ENCODE data around the gene CTNS.

Gene CTNS

DNA sequence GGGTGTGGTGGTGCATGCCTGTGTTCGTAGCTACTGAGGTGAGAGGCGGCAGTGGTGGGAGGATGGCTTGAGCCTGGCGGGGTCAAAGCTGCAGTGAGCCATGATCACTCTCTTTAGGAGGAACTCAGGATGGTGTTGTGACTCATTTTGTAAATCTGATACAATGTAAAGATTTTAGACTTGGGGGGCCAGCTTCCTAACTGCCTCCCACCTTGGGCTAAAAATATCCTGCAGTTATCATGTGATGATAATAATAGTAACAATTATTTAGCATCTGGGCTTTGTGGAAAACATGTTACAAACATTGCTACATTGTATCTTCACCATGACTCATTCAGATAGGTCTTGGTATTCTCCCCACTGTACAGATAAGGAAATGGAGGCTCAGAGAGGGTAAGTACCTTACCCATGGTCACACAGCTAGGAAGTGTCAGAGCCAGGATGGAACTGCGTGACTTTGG lies 7.4 kb downstream of the CTNS start:
- no CpG with 5 or more reads among the region's 4 CpGs for WGBS (ENCODE audit: insufficient coverage, insufficient read length)

DNA sequence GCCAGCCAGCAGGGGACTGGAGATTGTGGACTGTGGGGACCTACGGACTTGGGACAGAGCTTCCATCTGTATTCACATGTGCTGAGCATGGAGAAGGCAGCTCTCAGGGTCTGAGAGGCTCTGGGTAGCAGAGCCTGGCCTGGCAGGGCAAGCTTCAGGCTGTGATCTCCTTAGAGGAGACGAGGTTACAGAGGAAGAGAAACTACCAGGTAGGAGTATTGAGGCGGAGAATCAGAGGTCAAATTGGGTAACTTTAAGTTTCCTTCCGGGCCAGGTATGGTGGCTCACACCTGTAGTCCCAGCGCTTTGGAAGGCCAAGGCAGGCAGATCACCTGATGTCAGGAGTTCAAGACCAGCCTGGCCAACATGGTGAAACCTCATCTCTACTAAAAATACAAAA lies 8.8 kb downstream of the CTNS start:
- Histone ChIP-seq H3K27me3 (ENCODE audit: control insufficient read depth, insufficient read depth, low read length) (no peaks in the 10 kb centered on the region), H3K4me3 (ENCODE audit: low read length) (no peak overlapping the region), H3K9me3 (ENCODE audit: control insufficient read depth, insufficient read depth, low read length) (no peaks in the 10 kb centered on the region), H3K36me3 (ENCODE audit: control insufficient read depth, insufficient read depth, low read length) (0 out of 2 replicates have a peak, but pooled peaks cover 2% of the 10 kb centered on the region), H3K27ac (ENCODE audit: low read length) (no peak overlapping the region), H3K4me1 (ENCODE audit: control insufficient read depth, insufficient read depth, low read length) (peaks cover 3% of the 10 kb centered on the region; the same call in 1 of the 2 replicates)
- no peak for DNase-seq (ENCODE audit: low read depth, low spot score)
- WGBS (ENCODE audit: insufficient coverage, insufficient read length): no CpG with 5 or more reads among the region's 5 CpGs

More for the DNA sequence above, 7.4 kb downstream of the CTNS start:
- H3K4me1 ChIP-seq (ENCODE audit: control insufficient read depth, insufficient read depth, low read length): peaks cover 3% of the 10 kb centered on the region; the same call in 1 of the 2 replicates
- no peak overlapping the region for H3K4me3 ChIP-seq (ENCODE audit: low read length)
- H3K36me3 ChIP-seq (ENCODE audit: control insufficient read depth, insufficient read depth, low read length): 0 out of 2 replicates have a peak, but pooled peaks cover under 1% of the 10 kb centered on the region
- no peak for DNase-seq (ENCODE audit: low read depth, low spot score)
- no peak overlapping the region for H3K27ac ChIP-seq (ENCODE audit: low read length)
- no peaks in the 10 kb centered on the region for H3K9me3 ChIP-seq (ENCODE audit: control insufficient read depth, insufficient read depth, low read length)
- H3K27me3 ChIP-seq (ENCODE audit: control insufficient read depth, insufficient read depth, low read length): no peaks in the 10 kb centered on the region

DNA sequence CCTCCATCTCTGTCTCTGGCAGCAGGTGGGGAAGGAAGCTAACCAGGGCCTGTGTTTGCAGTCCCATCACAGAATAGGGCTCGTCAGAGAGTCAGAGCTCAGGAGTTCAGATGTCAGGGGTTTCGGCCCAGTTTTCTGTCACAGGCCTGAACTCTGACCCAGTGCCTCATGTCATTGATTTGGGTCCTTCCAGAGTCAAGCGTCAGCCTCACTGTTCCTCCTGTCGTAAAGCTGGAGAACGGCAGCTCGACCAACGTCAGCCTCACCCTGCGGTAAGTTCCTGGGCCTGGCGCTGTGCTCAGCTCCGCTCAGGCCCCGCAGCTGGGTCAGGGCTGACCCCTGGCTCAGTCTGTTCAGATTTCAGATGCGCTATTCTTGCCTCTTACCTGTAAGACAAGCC lies 10.7 kb downstream of the CTNS start:
- Histone ChIP-seq H3K4me3 (ENCODE audit: low read length) (no peak overlapping the region), H3K27me3 (ENCODE audit: control insufficient read depth, insufficient read depth, low read length) (no peaks in the 10 kb centered on the region), H3K27ac (ENCODE audit: low read length) (no peak overlapping the region), H3K9me3 (ENCODE audit: control insufficient read depth, insufficient read depth, low read length) (no peaks in the 10 kb centered on the region), H3K36me3 (ENCODE audit: control insufficient read depth, insufficient read depth, low read length) (0 out of 2 replicates have a peak, but pooled peaks cover 2% of the 10 kb centered on the region), H3K4me1 (ENCODE audit: control insufficient read depth, insufficient read depth, low read length) (no peaks in the 10 kb centered on the region)
- DNase-seq (ENCODE audit: low read depth, low spot score): no peak
- WGBS (ENCODE audit: insufficient coverage, insufficient read length): no CpG with 5 or more reads among the region's 12 CpGs

DNA sequence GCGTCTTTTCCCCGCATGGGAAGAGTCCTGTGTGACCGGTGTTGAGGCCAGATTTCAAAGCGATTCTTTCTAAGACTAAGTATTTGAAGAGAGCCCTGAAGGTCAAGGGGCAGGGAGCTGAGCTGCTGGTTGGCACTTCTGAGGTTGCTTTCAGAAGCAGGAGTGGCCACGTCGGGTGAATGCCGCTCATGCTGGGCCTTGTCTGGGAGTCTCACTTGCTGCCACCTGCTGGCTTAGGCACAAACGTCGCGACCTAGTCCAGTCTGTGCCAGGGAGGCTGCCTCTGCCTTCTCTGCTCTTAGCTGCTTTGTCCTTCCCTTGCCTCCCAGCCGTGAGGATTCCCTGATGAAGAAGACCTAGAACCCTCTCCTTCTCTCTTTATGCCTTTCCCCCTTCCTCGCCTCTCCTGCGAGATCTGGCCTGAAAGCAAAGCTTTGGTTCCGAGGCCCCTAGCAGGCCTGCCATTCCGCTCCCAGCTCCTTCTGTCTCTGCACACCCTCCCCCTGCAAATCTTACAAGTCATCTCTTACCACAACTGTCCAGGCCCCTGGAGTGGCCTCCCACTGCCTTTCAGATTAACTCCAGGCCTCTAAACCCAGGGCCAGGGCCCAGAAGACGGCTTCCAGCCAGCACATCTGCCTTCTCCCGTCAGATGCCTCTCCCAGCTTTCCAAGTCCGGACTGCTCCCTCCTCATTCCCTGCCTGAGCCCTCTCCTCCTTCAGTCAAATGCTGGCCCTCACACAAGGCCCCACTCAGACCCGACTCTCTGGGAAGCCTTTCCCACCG lies 11.4 kb downstream of the CTNS start:
- DNase-seq (ENCODE audit: low read depth, low spot score): no peak
- Histone ChIP-seq H3K27ac (ENCODE audit: low read length) (no peak overlapping the region), H3K27me3 (ENCODE audit: control insufficient read depth, insufficient read depth, low read length) (no peaks in the 10 kb centered on the region), H3K4me1 (ENCODE audit: control insufficient read depth, insufficient read depth, low read length) (no peaks in the 10 kb centered on the region), H3K4me3 (ENCODE audit: low read length) (no peak overlapping the region), H3K9me3 (ENCODE audit: control insufficient read depth, insufficient read depth, low read length) (no peaks in the 10 kb centered on the region), H3K36me3 (ENCODE audit: control insufficient read depth, insufficient read depth, low read length) (0 out of 2 replicates have a peak, but pooled peaks cover 2% of the 10 kb centered on the region)
- no CpG with 5 or more reads among the region's 20 CpGs for WGBS (ENCODE audit: insufficient coverage, insufficient read length)

DNA sequence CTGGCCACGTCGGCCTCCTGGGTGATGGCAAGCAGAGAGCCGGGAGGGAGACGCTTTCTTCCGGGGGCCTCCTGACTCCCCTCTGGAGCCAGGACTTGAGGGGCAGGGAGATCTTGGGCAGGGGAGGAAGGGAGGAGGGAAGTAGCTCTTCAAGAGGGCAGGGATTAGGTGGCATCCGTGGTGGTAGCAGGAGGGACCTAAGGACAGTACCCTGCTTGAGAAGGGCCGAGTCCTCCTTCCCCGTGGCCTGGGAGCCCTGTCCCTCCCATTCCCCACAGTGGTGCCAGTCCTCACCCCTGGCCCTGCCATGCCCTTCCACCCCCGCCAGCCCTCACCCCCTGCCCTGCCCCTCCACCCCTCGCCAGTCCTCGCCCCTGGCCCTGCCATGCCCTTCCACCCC lies 19.2 kb downstream of the CTNS start:
- WGBS (ENCODE audit: insufficient coverage, insufficient read length): no CpG with 5 or more reads among the region's 11 CpGs
- H3K27me3 ChIP-seq (ENCODE audit: control insufficient read depth, insufficient read depth, low read length): no peaks in the 10 kb centered on the region
- no peaks in the 10 kb centered on the region for H3K9me3 ChIP-seq (ENCODE audit: control insufficient read depth, insufficient read depth, low read length)
- no peak overlapping the region for H3K4me3 ChIP-seq (ENCODE audit: low read length)
- H3K4me1 ChIP-seq (ENCODE audit: control insufficient read depth, insufficient read depth, low read length): 0 out of 2 replicates have a peak, but pooled peaks cover 2% of the 10 kb centered on the region
- no peak overlapping the region for H3K27ac ChIP-seq (ENCODE audit: low read length)
- no peak for DNase-seq (ENCODE audit: low read depth, low spot score)
- no peaks in the 10 kb centered on the region for H3K36me3 ChIP-seq (ENCODE audit: control insufficient read depth, insufficient read depth, low read length)

DNA sequence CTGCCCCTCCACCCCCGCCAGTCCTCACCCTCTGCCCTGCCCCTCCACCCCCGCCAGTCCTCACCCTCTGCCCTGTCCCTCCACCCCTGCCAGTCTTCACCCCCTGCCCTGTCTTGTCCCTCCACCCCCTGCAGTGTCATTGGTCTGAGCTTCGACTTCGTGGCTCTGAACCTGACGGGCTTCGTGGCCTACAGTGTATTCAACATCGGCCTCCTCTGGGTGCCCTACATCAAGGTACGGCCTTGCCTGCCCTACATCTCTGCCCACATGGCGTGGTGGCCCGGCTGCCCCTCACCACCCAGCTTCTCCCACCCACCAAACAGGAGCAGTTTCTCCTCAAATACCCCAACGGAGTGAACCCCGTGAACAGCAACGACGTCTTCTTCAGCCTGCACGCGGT lies 19.8 kb downstream of the CTNS start:
- no peak overlapping the region for H3K27ac ChIP-seq (ENCODE audit: low read length)
- no peak overlapping the region for H3K4me3 ChIP-seq (ENCODE audit: low read length)
- H3K4me1 ChIP-seq (ENCODE audit: control insufficient read depth, insufficient read depth, low read length): 0 out of 2 replicates have a peak, but pooled peaks cover 2% of the 10 kb centered on the region
- H3K27me3 ChIP-seq (ENCODE audit: control insufficient read depth, insufficient read depth, low read length): no peaks in the 10 kb centered on the region
- no peaks in the 10 kb centered on the region for H3K9me3 ChIP-seq (ENCODE audit: control insufficient read depth, insufficient read depth, low read length)
- no peaks in the 10 kb centered on the region for H3K36me3 ChIP-seq (ENCODE audit: control insufficient read depth, insufficient read depth, low read length)
- no CpG with 5 or more reads among the region's 16 CpGs for WGBS (ENCODE audit: insufficient coverage, insufficient read length)
- no peak for DNase-seq (ENCODE audit: low read depth, low spot score)

DNA sequence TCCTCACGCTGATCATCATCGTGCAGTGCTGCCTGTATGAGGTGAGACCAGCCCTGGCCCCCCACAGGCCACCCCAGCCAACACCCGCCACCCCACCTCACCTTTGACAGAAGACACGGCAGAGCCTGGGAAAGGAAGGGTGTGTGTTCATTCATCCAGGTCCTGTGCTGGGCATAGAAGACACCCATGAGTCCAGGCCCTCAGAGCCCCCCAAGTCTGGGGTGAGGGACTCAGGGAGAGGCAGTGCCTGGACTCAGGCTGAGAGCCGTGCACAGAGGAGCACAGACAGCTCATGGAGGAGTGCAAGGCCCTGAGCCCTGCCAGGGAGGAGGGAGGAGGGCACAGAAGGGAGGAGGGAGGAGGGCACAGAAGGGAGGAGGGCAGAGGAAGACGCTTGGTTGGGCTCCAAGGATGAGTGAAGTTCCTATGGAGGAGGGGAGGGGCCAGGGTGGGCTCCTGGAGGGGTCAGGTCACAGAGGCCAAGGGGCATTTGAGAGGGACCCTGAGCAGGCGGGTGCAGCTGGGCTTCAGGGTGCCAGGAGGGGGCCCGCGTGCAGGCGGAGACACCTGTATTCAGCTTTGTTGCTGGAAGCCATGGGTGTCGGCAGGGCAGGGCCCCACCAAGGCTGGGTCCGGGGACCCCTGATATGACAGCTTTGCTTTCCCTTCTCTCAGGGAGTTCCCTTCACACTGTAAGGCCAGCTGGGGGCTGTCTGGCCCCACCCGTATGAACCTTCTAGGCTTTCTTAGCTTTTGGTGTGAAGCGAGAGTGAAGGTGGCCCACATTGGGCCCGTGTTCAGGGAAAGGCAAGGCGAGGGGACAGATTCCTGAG lies 20.4 kb downstream of the CTNS start:
- WGBS (ENCODE audit: insufficient coverage, insufficient read length): no CpG with 5 or more reads among the region's 16 CpGs
- Histone ChIP-seq H3K4me1 (ENCODE audit: control insufficient read depth, insufficient read depth, low read length) (0 out of 2 replicates have a peak, but pooled peaks cover 2% of the 10 kb centered on the region), H3K9me3 (ENCODE audit: control insufficient read depth, insufficient read depth, low read length) (no peaks in the 10 kb centered on the region), H3K27me3 (ENCODE audit: control insufficient read depth, insufficient read depth, low read length) (no peaks in the 10 kb centered on the region), H3K4me3 (ENCODE audit: low read length) (no peak overlapping the region), H3K27ac (ENCODE audit: low read length) (no peak overlapping the region), H3K36me3 (ENCODE audit: control insufficient read depth, insufficient read depth, low read length) (no peaks in the 10 kb centered on the region)
- DNase-seq (ENCODE audit: low read depth, low spot score): no peak

DNA sequence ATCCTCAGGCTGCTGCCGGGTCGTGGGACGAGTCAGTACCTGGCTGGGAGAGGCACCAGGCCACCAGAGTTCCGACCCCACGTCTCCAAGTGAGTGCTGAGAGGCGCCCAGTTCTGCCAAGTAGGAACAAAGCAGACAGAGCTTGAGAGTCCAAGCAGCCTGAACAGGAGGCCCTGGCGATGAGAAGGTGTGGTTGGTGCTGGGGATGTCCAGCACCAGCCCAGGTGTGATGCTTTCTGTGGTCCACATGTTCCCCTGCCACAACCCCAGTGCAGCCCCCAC lies 21.0 kb downstream of the CTNS start:
- Histone ChIP-seq H3K27ac (ENCODE audit: low read length) (no peak overlapping the region), H3K9me3 (ENCODE audit: control insufficient read depth, insufficient read depth, low read length) (no peaks in the 10 kb centered on the region)
- no CpG with 5 or more reads among the region's 7 CpGs for WGBS (ENCODE audit: insufficient coverage, insufficient read length)

DNA sequence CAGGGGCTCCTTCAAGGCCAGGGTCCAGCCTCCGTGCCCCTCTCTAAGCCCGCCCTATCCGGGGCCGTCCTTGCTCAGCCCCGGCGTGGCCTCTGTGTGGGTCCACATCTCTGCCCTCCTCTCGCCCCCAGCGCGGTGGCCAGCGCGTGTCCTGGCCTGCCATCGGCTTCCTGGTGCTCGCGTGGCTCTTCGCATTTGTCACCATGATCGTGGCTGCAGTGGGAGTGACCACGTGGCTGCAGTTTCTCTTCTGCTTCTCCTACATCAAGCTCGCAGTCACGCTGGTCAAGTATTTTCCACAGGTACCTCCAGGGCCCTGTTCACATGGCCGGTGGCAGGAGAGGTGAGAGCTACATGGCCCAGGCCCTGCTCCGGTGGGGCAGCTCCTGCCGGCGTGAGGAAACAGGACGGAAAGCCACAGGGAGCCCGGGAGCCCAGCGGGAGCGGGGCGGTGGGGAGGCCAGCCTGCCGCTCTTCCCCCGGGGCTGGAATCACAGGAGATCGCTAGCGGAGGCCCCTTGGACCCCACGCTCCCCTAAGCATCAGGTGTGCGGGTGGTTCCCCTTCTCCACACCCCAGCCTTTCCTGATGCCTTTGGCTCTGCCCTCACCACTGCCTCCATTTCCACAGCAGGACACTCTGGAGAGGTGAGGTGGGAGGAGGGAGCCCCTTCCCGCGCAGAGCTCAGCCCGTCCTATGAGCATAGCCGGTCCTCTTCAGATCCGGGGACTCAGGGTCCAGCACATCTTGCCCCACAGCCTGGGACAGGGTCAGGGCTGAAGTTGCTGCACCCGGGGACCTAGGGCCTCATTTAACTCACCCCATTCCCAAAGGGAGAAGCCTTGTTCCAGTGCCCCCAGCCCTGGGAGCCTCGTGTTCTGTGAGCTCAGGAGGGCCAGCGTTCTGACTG lies 21.6 kb downstream of the CTNS start:
- Histone ChIP-seq H3K36me3 (ENCODE audit: control insufficient read depth, insufficient read depth, low read length) (peaks cover 2% of the 10 kb centered on the region; the same call in 1 of the 2 replicates), H3K27ac (ENCODE audit: low read length) (no peak overlapping the region)
- no CpG with 5 or more reads among the region's 42 CpGs for WGBS (ENCODE audit: insufficient coverage, insufficient read length)

More for the DNA sequence above, 21.0 kb downstream of the CTNS start:
- H3K4me1 ChIP-seq (ENCODE audit: control insufficient read depth, insufficient read depth, low read length): 0 out of 2 replicates have a peak, but pooled peaks cover 2% of the 10 kb centered on the region
- H3K27me3 ChIP-seq (ENCODE audit: control insufficient read depth, insufficient read depth, low read length): no peaks in the 10 kb centered on the region
- no peak for DNase-seq (ENCODE audit: low read depth, low spot score)
- H3K4me3 ChIP-seq (ENCODE audit: low read length): no peak overlapping the region
- no peaks in the 10 kb centered on the region for H3K36me3 ChIP-seq (ENCODE audit: control insufficient read depth, insufficient read depth, low read length)

More for the DNA sequence above, 21.6 kb downstream of the CTNS start:
- Histone ChIP-seq H3K4me3 (ENCODE audit: low read length) (no peak overlapping the region), H3K4me1 (ENCODE audit: control insufficient read depth, insufficient read depth, low read length) (0 out of 2 replicates have a peak, but pooled peaks cover 2% of the 10 kb centered on the region), H3K27me3 (ENCODE audit: control insufficient read depth, insufficient read depth, low read length) (no peaks in the 10 kb centered on the region), H3K9me3 (ENCODE audit: control insufficient read depth, insufficient read depth, low read length) (no peaks in the 10 kb centered on the region)
- DNase-seq (ENCODE audit: low read depth, low spot score): no peak
